ENCODE data around the gene RANBP17.
"Not testable (repeated sequence)": the region's sequence is repeated elsewhere in the genome, so short reads cannot be mapped to it uniquely, and the experiment has no call there.

The RANBP17 gene

GRCh38 chr5:170826117-170826516 is 35.7 kb upstream of the RANBP17 start:
- DNase-seq (ENCODE audit: extremely low read depth, low read depth): no peak
- TF ChIP-seq, protein P1, sequence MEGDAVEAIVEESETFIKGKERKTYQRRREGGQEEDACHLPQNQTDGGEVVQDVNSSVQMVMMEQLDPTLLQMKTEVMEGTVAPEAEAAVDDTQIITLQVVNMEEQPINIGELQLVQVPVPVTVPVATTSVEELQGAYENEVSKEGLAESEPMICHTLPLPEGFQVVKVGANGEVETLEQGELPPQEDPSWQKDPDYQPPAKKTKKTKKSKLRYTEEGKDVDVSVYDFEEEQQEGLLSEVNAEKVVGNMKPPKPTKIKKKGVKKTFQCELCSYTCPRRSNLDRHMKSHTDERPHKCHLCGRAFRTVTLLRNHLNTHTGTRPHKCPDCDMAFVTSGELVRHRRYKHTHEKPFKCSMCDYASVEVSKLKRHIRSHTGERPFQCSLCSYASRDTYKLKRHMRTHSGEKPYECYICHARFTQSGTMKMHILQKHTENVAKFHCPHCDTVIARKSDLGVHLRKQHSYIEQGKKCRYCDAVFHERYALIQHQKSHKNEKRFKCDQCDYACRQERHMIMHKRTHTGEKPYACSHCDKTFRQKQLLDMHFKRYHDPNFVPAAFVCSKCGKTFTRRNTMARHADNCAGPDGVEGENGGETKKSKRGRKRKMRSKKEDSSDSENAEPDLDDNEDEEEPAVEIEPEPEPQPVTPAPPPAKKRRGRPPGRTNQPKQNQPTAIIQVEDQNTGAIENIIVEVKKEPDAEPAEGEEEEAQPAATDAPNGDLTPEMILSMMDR (IDR thresholded peaks at IDR 0.05; ENCODE audit: low read depth, low read length, missing control alignments): no peak
- H3K4me3 ChIP-seq (replicated peaks; ENCODE audit: low read depth, low read length): no peak overlapping the region

DNA sequence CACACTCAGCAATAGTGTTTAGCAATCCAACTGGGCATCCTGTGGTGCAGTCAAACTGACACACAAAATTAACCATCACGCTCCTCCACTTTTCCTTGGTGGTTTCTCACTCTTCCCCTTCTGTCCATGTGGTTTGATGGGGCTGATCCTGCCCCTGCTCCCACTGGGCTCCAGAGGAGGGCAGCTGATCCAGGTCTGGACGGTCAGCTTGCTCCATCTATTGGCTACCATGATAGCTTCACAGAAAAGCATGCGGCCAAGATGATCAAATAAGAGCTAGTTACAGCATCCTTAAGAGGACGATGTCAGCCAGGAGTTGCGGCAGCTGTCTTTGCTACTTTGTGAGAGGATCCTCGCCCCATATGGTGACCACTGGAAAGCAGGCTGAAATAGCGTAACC is 29.6 kb upstream of the RANBP17 start:
- no peak overlapping the region for H3K4me3 ChIP-seq (replicated peaks; ENCODE audit: low read depth, low read length)
- DNase-seq (ENCODE audit: extremely low read depth, low read depth): no peak
- TF ChIP-seq, protein P1 (IDR thresholded peaks at IDR 0.05; ENCODE audit: low read depth, low read length, missing control alignments): no peak

DNA sequence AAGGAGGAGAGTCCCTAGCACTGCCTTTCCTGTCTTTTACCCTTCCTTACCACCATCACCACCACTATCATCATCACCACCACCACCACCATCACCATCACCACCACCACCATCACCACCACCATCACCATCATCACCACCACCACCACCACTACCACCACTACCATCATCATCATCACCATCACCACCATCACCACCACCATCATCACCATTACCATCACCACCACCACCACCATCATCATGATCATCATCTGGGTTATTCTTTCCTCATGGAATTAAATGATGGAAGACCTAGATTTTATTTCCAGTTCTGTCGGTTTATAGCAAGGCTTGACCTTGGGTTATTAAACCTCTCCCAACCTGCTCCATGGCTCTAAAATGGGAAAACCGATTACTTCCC is 27.8 kb upstream of the RANBP17 start:
- not testable (repeated sequence) for DNase-seq (ENCODE audit: extremely low read depth, low read depth); H3K4me3 ChIP-seq (replicated peaks; ENCODE audit: low read depth, low read length)

DNA sequence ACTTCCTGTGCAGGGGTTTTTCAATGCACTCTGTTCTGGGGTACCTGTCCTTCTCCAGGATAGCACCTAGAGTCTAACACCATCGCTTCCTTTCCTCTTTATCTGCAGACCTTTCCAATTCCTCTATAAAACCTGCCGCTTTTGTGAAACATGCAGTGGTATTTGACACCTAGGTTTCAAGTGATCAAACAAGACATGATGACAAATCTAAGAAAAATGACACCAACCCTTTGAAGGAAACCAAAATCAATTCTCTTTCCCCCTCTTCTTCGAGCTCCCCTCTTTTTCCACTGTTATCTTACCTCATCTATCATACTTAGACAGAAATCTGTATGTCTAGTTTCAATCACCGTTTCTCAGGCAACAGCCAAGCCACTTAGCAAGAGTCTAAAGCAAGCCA is 25.6 kb upstream of the RANBP17 start:
- H3K4me3 ChIP-seq (replicated peaks; ENCODE audit: low read depth, low read length): no peak overlapping the region
- DNase-seq (ENCODE audit: extremely low read depth, low read depth): no peak
- TF ChIP-seq, protein P1 (IDR thresholded peaks at IDR 0.05; ENCODE audit: low read depth, low read length, missing control alignments): no peak

- TF ChIP-seq, protein P1 (IDR thresholded peaks at IDR 0.05; ENCODE audit: low read depth, low read length, missing control alignments): no peak
- no peak for DNase-seq (ENCODE audit: extremely low read depth, low read depth)
Observed at GRCh38 chr5:170843870-170844269, 17.9 kb upstream of the RANBP17 start.

GRCh38 chr5:170844651-170845050 is 17.2 kb upstream of the RANBP17 start:
- H3K4me3 ChIP-seq (replicated peaks; ENCODE audit: low read depth, low read length): no peak overlapping the region
- TF ChIP-seq, protein P1 (IDR thresholded peaks at IDR 0.05; ENCODE audit: low read depth, low read length, missing control alignments): no peak
- no peak for DNase-seq (ENCODE audit: extremely low read depth, low read depth)

More at GRCh38 chr5:170843870-170844269, 17.9 kb upstream of the RANBP17 start:
- no peak overlapping the region for H3K4me3 ChIP-seq (replicated peaks; ENCODE audit: low read depth, low read length)

GRCh38 chr5:170846416-170846815 is 15.4 kb upstream of the RANBP17 start:
- TF ChIP-seq, protein P1 (IDR thresholded peaks at IDR 0.05; ENCODE audit: low read depth, low read length, missing control alignments): no peak
- H3K4me3 ChIP-seq (replicated peaks; ENCODE audit: low read depth, low read length): no peak overlapping the region

More at GRCh38 chr5:170846416-170846815, 15.4 kb upstream of the RANBP17 start:
- no peak for DNase-seq (ENCODE audit: extremely low read depth, low read depth)

Data from HFF-Myc (cell line).